ENCODE data around the gene SLC35G2.
"Not testable (repeated sequence)": the region's sequence is repeated elsewhere in the genome, so short reads cannot be mapped to it uniquely, and the experiment has no call there.

SLC35G2 gene

DNA sequence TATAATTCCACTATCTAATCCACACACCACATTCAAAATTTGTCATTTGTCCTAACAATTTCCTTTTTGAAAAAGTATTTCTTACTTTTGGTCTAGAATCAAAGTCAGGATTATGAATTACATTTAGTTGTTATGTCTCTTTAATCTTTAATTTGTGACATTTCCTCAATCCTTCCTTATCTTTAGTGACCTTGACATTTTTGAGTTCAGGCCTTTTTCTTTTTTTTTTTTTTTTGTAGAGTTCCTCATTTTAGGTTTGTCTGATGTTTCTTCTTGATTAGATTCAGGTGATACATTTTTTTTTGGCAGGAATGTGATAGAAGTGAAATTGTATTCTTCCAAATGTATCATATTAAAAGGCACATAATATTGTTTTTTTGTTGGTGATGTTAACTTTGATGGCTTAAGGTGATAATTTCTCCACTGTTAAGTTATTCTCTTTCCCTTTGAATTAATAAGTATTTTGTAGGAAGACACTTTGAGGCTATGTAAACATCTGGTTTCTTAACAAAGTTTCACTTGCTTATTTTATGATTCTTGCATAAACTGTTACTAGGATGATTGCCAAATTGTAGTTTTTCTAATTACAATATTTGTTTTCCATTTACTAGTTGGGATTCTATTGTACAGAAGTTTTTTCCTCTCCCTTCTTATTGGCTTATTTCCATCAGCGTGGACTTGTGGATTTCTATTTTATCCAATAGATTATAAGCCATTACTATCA lies 16.3 kb downstream of the SLC35G2 start:
- no peak for DNase-seq (ENCODE audit: low read depth in 2 of 2)

DNA sequence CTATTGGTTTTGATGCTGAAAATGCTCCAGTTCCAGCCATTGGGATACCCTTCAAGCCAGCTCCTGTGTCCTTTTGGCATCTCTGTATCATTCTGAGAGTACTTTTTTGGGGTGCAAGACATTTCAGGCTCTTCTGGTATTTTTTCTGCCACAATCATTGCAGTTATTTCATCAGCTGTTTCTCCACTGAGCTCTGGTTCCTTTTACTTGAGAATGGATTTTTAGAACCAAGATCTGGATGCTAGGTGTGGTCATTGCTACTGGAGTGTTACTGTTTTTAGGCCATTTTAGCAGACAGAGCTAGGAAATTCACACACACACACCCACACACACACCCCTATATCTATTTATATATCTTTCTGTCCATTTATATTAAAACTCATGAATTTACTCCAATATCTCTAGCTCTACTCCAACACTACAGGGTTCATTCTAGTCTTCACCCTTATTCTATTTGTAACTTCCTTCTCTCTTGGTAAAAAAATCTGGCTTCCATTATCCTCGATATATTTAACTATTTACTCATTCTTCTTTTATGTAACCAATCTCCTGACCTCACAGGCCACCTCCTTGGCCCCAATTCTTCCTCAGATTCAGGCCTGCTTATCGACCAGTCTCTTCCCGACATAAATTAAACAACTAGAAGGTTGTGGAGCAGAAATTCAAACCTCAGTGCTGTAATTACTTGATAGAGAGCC lies 17.0 kb downstream of the SLC35G2 start:
- no peak for DNase-seq (ENCODE audit: low read depth in 2 of 2)

DNA sequence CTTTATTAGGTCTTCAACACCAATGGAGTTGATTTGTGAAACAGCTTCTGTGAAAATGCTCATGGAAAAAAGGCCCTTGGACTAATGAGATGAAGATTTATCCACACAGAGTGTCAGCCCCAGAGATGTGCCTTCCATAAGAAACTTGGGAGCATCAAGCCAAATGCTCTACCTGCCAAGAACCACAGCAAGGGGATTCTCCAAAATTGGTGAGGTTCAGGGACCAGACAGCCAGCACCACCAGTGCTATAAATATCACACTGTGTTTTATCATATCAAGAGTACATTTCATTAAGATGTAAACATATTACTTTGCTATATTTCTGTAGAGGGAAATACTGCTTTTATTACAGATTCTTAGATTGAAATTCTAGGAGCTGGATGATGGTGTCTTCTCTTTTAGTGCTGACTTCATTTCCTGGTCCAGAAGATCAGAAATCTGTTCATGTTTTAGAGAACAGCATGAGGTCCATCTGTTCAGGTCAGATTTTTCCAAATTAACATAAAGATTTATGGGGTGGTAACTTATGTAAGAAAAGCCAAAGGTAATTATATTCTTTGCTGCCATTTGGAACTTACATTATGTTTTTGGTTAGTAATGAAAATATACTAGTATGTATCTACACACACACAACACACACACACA lies 17.7 kb downstream of the SLC35G2 start:
- DNase-seq (ENCODE audit: low read depth in 2 of 2) = no peak

GRCh38 chr3:136838641-136839555 lies 20.0 kb downstream of the SLC35G2 start:
- DNase-seq (ENCODE audit: low read depth in 2 of 2) = no peak

DNA sequence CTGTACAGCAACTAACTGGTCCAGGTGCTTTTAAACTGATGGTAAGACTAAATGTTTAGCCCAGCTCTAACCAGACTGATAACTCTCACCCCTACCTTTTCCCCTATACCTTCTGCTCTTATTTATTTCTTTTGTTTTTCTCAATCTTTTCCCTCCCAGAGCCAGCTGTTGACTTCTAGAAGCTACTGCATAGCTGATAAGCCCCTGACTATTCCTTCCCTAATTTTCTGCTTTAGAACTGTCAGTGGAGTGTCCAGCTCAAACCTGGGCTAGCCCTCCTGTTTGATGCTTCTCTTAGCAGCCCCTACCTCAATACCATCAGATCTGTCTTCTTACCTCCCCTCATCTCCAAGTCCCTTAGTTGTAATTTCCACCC lies 20.6 kb downstream of the SLC35G2 start:
- no peak for DNase-seq (ENCODE audit: low read depth in 2 of 2)

DNA sequence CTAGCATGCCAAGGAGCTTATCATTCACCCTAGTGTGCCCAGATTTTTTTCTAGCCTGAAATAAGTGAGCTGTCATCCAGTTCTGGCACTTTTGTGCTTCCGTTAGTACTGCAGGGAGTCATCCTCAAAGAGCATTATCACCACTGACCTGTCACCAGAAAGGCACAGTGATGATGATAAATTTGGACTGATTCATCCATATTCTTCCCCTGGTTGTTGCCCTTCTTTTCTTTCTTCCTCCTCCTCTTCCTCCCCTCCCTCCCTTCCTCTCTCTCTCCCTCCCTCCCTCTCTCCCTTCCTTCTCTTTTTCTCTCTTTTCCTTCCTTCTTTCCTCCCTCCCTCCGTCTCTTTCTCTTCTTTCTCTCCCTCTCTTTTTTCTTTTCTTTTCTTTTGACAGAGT lies 21.3 kb downstream of the SLC35G2 start:
- no peak for DNase-seq (ENCODE audit: low read depth in 2 of 2)

GRCh38 chr3:136842294-136842693 lies 23.4 kb downstream of the SLC35G2 start:
- no peak for DNase-seq (ENCODE audit: low read depth in 2 of 2)

GRCh38 chr3:136844724-136845123 lies 25.8 kb downstream of the SLC35G2 start:
- no peak for DNase-seq (ENCODE audit: low read depth in 2 of 2)

GRCh38 chr3:136852180-136852579 lies 33.3 kb downstream of the SLC35G2 start:
- no peak for DNase-seq (ENCODE audit: low read depth in 2 of 2)

- no peak for DNase-seq (ENCODE audit: low read depth in 2 of 2)
Observed at GRCh38 chr3:136856665-136857064, 37.7 kb downstream of the SLC35G2 start.

GRCh38 chr3:136858381-136858780 lies 39.5 kb downstream of the SLC35G2 start:
- no peak for DNase-seq (ENCODE audit: low read depth in 2 of 2)

GRCh38 chr3:136860541-136860940 lies 41.6 kb downstream of the SLC35G2 start:
- no peak for DNase-seq (ENCODE audit: low read depth in 2 of 2)

DNA sequence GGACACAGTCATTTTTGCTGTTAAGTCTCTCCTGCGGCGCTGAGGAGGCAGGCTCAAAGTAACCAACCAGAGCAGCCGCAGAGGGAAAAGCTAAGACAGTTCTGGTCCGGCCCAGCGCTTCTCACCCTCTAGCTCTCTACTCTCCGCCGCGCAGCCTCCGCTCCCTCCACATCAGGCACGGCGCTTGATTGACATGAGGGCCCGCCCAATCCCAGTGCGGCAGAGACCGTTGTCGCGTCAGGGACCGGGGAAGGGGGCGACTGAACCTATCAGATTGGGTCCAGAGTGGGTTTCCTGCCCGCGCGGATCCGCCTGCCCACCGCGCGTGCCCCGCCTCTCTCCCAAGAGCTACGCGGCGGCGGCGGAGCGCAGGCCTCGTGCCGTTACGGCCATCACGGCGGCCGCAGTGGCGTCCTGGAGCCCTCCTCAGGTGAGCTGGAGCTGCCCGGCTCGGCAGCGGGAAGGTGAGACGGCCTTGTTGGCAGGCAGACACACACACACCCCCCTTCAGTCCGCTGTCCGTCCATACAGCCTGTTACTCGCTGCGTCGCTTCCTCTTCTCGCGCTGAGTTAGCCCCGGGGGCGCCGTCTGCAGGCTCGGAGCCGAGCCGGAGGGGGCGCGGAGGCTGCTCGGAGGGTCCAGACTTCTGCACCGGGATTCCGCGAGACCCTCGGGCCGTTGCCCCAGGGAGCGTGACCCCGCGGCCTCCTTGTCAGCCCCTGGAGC lies 43.1 kb downstream of the SLC35G2 start, which contains the start of gene NCK1:
Gene NCK1, plus strand, starts transcription at position 319 of the 727 bp plus-strand sequence. CDS start 65,794 bp downstream, outside the sequence.
- DNase-seq (ENCODE audit: low read depth in 2 of 2) = peak; percentile 96 to 97

DNA sequence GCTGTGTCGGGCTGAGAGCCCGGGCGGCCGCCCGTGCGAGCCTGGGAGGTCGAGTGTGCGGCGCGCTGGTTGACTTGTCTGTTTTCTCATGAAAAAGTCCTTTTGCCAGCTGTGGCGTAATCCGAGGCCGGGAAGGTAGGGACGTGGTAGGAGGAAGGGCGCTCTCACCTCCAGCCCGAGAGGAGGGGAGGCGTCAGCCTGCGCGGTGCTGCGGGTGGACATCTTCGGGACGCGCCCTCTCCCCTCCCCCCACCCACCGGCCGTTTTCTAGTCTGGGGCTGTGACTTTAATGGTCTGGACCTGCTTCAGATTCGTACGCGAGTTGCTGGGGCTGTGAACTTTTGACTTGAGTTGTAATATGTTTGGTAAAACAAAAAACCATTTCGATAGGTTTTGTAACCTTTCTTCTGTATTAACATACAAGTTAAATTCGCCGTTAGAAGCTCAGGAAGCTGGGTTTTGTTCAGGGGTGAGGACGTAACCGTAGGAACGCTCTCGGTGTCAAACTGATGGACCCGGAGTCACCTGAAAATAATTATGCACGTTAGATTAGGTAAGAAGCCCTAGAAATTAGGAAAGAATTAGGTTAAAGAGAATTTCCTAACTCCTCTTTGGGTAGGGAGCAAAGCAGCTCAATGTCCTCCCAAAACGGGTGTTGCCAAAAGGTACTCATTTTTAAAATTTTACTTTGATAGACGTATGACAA lies 43.8 kb downstream of the SLC35G2 start:
- DNase-seq (ENCODE audit: low read depth in 2 of 2) = no peak

GRCh38 chr3:136869282-136869681 lies 50.4 kb downstream of the SLC35G2 start:
- no peak for DNase-seq (ENCODE audit: low read depth in 2 of 2)

DNA sequence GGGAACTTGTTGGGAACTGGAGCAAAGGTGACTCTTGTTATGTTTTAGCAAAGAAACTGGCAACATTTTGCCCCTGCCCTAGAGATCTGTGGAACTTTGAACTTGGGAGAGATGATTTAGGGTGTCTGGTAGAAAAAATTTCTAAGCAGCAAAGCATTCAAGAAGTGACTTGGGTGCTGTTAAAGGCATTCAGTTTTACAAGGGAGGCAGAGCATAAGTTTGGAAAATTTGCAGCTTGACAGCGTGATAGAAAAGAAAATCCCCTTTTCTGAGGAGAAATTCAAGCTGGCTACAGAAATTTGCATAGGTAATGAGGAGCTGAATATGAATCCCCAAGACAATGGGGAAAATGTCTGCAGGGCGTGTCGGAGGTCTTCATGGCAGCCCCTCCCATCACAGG lies 53.3 kb downstream of the SLC35G2 start:
- not testable (repeated sequence) for DNase-seq (ENCODE audit: low read depth in 2 of 2)

DNA sequence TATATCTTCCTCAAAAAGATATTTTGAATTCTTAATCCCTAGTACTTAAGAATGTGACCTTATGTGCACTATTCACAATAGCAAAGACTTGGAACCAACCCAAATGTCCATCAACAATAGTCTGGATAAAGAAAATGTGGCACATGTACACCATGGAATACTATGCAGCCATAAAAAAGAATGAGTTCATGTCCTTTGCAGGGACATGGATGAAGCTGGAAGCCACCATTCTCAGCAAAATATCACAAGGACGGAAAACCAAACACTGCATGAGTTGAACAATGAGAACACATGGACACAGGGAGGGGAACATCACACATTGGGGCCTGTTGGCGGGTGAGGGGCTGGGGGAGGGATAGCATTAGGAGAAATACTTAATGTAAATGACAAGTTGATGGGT lies 60.6 kb downstream of the SLC35G2 start:
- DNase-seq (ENCODE audit: low read depth in 2 of 2) = not testable (repeated sequence)

GRCh38 chr3:136882571-136882970 lies 63.6 kb downstream of the SLC35G2 start:
- no peak for DNase-seq (ENCODE audit: low read depth in 2 of 2)

DNA sequence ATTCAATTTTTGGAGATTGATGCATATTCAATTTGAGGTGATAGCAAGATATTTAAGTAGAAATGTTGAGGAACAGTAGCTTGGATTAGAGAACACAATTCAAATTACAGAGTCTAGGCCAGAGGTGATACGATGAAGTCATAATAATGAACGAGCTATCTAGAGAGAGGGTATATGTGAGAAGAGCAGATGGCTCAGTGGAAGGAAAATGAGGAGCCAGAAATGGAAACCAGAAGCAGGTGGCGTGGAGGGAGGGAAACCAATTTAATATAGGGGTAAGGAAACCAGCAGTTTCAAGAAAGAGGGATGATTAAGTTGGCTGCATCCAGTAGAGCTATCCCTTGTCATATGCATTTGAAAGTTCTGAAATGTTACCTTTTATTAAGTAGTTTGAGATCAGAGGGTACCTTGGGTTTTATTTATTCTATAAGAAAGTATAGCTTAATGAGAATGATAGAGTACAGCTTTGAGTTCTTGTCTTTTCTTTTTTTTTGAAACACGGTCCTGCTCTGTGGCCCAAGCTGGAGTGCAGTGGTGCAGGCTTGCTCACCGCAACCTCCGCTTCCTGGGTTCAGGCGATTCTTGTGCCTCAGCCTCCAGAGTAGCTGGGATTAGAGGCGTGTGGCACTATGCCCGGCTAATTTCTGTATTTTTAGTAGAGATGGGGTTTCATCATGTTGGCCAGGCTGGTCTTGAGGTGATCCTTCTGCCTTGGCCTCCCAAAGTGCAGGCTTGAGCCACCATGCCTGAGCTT lies 65.2 kb downstream of the SLC35G2 start:
- DNase-seq (ENCODE audit: low read depth in 2 of 2) = no peak
